GM10266 (cell line): ENCODE results near the gene CDCA7L.

Source experiments
- DNase-seq: peaks from one replicate; pipeline ENCODE4 v3.0.0; 2012; ENCODE audit errors: extremely low spot score
- CTCF ChIP-seq: IDR thresholded peaks from 2 replicates; pipeline ENCODE4 v1.5.1; 2012; ENCODE audit warnings: mild to moderate bottlenecking, low read depth; ENCODE audit not compliant: control insufficient read depth, insufficient read depth; ENCODE audit errors: missing control alignments

The CDCA7L gene

GRCh38 chr7:21945454-21946221 lies at the start of gene CDCA7L:
Gene CDCA7L, minus strand, starts transcription at chr7:21945899. Its CDS starts 95 bp downstream, at chr7:21945804.
- DNase-seq = peak; percentile 82
- no peak for TF ChIP-seq CTCF

GRCh38 chr7:21986096-21986495 lies 40.4 kb upstream of the CDCA7L start:
- DNase-seq = no peak
- TF ChIP-seq CTCF = no peak

GRCh38 chr7:21984042-21984441 lies 38.3 kb upstream of the CDCA7L start:
- no peak for TF ChIP-seq CTCF
- DNase-seq = no peak

GRCh38 chr7:21983056-21983455 lies 37.4 kb upstream of the CDCA7L start:
- DNase-seq = no peak
- TF ChIP-seq CTCF = no peak

GRCh38 chr7:21981524-21981923 lies 35.8 kb upstream of the CDCA7L start:
- DNase-seq = no peak
- peak; percentile 20 for TF ChIP-seq CTCF

GRCh38 chr7:21980926-21981500 lies 35.3 kb upstream of the CDCA7L start:
- TF ChIP-seq CTCF = no peak
- DNase-seq = no peak

GRCh38 chr7:21972397-21972784 lies 26.7 kb upstream of the CDCA7L start:
- DNase-seq = no peak
- no peak for TF ChIP-seq CTCF
